Measurements from ENCODE around the gene CDSN.
"Not testable (repeated sequence)": the region's sequence is repeated elsewhere in the genome, so short reads cannot be mapped to it uniquely, and the experiment has no call there.

The CDSN gene

DNA sequence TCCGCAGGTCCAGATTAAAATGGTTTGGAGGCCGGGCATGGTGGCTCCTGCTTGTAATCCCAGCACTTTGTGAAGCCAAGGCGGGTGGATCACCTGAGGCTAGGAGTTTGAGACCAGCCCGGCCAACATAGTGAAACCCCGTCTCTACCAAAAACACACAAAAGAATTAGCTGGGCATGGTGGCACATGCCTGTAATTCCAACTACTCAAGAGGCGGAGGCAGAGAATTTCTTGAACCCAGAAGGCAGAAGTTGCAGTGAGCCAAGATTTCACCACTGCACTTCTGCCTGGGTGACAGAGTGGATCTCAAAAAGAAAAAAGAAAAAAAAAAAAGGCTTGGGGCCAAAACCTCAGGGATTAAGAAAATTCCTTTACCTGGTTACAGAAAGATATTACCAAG lies 38.4 kb downstream of the CDSN start:
- DNase-seq, result no peak

DNA sequence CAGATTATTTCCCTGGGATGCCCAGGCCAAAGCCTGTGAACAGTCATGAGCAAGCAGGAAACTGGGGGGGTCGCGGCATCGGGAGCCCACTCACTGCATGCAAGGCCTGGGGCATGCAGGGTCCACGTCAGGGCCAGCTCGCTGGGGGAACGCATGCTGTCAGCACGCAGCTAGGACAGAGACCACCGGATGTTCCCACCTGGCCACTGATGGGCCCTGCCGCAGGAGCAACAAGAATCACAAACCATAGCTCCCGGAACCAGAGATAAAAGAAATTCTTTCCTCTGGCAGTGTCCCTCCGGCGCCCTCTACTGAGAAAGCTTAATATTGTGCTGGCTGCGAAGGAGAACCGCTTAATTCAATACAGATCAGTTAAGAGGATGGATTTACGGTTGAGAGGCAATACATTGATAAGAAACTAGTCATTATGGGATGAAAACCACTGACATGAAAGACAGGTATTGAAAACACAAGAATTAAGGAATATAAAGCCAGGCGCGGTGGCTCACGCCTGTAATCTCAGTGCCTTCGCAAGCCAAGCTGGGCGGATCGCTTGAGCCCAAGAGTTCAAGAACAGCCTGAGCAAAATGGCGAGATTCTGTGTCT lies 40.5 kb downstream of the CDSN start:
- no peak for DNase-seq

DNA sequence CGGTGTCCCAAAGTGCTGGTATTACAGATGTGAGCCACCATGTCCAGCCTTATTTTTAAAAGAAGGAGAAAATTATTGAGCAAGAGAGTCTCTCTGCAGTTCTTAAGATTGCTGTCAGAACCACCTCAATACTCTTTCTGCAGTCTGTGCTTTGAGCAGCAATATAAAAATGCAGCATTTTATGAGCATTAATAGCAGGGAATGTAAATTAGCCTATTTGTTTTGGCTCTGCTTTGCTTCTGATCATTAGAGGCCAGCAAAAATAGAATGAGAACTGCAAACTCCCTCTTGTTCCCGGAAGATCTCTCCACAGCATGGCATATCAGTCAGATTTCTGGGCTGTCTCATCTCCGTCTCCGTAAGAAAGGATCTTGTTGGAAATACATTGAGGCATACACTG lies 43.6 kb downstream of the CDSN start:
- no peak for DNase-seq

DNA sequence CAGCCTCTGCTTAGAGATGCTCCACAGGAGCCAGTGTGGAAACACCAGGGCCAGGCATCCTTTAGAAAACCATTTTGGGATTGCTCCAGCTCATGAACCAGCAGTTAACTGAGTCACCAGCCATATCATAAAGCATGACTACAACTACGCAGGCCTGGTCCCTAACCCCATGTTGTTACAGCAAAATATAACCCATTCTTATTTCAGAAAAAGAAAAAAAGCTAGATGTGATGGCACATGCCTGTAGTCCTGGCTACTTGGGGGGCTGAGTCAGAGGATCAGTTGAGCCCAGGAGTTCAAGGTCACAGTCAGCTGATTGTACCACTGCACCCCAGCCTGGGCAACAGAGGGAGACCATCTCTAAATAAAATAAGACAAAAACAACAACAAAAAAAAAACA lies 44.7 kb downstream of the CDSN start:
- DNase-seq, result no peak

DNA sequence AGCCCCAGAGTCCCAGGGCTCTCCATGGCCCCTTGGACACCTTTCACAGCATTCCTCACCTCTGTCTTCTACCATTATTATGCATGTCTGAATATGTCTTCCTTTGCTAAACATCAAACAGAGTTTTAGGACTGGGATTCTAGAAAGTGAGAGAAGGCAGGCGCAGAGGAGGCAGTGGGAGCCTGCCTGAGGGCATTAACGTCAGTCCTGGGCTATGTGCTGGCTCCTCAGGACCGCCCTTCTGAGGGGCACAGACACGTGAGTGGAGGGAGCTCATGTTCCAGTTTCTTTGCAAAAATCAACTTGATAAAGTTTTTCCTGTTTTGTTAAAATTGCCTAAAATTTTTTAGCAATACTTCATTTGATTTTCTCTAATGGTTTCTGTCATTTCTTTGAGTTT lies 45.8 kb downstream of the CDSN start:
- no peak for DNase-seq

DNA sequence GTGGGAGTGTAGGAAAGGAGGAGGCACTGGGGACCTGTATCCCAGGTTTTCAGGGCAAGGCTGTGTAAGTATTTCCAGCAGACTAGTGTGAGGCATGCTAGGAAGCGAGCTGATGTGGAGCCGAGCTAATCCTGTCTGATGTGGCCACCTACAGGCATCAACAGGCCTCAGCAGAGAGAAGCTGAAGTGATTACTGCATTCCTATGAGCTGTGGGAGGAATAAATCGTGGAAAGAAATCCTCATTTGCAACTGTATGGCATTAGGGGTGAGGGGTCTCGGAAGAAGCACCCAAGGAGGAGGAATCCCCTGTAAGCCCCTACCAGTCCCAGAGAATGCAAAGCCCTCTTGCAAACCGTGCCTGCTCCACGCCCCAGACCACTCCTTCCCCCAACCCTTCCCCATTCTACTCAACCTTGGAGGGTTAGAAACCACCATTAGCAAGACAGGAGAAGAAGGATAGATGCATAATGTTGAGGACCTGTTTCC lies 49.5 kb downstream of the CDSN start:
- no peak for DNase-seq

DNA sequence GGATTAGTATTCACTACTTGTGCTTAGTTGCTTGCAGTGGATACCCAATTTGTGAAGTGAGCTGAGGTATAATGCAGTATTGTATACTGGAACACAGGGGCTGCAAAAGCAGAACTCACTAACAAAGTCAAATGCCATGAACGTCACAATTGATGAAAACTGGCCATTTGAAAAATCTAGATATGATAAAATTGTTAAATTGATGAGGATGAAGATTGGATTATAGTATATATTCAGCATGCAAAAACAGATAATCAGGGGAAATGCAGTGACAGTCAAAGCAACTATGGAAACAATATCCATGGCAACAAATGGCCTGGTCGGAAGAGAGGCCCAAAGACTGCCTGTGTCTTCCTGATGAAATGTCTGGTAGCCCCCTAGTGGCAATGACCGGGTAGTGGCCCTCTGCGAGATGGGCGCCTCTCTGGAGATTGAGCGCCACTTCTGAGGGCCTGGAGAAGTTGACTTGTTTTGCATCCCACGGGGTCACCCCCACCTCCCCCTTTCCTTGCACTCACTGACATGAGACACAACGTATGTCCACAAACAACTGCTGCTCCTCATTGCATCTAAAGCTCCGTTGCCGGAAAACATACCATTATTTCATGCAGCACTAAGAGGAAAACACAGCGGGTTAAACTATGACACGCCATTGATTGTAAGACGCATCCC lies 51.4 kb downstream of the CDSN start:
- no peak for DNase-seq

DNA sequence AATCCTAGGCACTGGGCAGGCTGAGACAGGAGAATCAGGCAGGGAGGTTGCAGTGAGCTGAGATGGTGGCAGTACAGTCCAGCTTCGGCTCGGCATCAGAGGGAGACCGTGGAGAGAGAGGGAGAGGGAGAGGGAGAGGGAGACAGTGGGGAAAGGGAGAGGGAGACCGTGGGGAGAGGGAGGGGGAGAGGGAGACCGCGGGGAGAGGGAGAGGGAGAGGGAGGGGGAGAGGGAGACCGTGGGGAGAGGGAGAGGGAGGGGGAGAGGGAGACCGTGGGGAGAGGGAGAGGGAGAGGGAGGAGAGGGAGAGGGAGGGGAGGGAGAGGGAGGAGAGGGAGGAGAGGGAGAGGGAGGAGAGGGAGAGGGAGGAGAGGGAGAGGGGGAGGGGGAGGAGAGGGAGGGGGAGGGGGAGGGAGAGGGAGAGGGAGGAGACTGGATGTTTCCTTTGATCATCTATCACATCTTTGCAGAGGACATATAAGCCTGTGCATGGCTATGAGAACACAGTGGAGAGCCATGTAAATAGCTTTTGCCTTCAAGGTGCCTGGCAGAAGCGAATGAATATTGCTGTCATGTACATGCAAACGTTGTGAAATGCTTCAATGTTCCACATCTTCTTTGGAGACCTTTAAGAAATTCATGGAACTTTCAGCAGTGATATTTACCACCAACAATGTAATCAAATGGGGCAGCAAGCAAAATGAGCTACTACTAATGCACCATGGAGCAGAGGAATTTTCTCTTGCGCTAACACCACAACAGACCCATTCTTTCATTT lies 52.2 kb downstream of the CDSN start:
- not testable (repeated sequence) for DNase-seq

DNA sequence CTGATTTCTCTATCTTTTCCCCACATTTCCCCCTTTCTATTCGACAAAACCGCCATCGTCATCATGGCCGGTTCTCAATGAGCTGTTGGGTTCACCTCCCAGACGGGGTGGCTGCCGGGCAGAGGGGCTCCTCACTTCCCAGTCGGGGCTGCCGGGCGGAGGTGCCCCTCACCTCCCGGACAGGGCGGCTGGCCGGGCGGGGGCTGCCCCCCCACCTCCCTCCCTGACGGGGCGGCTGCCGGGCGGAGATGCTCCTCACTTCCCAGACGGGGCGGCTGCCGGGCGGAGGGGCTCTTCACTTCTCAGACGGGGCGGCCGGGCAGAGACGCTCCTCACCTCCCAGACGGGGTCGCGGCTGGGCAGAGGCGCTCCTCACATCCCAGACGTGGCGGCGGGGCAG lies 53.2 kb downstream of the CDSN start:
- not testable (repeated sequence) for DNase-seq

DNA sequence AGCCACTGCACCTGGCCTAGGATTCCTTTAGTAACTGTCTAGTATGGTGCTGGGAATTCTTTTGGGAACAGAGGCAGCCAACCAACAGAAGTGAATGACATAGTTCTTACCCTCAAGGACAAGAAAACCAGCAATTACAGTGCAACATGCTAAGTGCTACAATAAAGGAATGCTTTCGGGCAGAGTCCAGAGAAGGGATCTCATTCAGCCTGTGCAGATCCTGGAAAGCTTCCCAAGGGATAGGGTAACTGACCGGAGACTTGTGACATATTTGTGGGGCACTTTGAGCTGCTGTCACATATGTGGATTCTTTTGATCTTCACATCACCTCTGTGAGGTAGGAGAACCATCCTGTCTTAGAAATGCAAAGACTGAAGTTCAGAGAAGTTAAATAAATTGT lies 54.7 kb downstream of the CDSN start:
- no peak for DNase-seq

Data from cortex of kidney (tissue), 1 donor.